ENCODE data around the gene HSPA12A.

- TF ChIP-seq, protein P1, sequence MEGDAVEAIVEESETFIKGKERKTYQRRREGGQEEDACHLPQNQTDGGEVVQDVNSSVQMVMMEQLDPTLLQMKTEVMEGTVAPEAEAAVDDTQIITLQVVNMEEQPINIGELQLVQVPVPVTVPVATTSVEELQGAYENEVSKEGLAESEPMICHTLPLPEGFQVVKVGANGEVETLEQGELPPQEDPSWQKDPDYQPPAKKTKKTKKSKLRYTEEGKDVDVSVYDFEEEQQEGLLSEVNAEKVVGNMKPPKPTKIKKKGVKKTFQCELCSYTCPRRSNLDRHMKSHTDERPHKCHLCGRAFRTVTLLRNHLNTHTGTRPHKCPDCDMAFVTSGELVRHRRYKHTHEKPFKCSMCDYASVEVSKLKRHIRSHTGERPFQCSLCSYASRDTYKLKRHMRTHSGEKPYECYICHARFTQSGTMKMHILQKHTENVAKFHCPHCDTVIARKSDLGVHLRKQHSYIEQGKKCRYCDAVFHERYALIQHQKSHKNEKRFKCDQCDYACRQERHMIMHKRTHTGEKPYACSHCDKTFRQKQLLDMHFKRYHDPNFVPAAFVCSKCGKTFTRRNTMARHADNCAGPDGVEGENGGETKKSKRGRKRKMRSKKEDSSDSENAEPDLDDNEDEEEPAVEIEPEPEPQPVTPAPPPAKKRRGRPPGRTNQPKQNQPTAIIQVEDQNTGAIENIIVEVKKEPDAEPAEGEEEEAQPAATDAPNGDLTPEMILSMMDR (IDR thresholded peaks at IDR 0.05 in 4 of 5, conservative IDR thresholded peaks at IDR 0.05 in 1 of 5), result no peak
- TF ChIP-seq POLR2A (IDR thresholded peaks at IDR 0.05), result no peak
Measured at GRCh38 chr10:116756277-116756676, 13.9 kb upstream of the HSPA12A start.
